22Rv1 (cell line): ENCODE measurements around the gene NOTCH1.

Experiments
- H3K27ac ChIP-seq: fragments of 450-650 bp; 2 replicates; pipeline ENCODE4 v1.5.1; 2017
- CTCF ChIP-seq: fragments of 450-650 bp; IDR thresholded peaks from 2 replicates; pipeline ENCODE4 v1.5.1; 2017; ENCODE audit warnings: mild to moderate bottlenecking
- ZFX ChIP-seq: fragments of 450-650 bp; IDR thresholded peaks from 2 replicates; pipeline ENCODE4 v1.6.1; 2017; ENCODE audit warnings: antibody characterized with exemption, borderline replicate concordance

Gene NOTCH1

GRCh38 chr9:136485049-136486045, 60.5 kb downstream of the NOTCH1 start:
- no peak for TF ChIP-seq ZFX
- peak; percentile 91 for TF ChIP-seq CTCF
- H3K27ac ChIP-seq: peak overlapping the region; percentile 97

DNA sequence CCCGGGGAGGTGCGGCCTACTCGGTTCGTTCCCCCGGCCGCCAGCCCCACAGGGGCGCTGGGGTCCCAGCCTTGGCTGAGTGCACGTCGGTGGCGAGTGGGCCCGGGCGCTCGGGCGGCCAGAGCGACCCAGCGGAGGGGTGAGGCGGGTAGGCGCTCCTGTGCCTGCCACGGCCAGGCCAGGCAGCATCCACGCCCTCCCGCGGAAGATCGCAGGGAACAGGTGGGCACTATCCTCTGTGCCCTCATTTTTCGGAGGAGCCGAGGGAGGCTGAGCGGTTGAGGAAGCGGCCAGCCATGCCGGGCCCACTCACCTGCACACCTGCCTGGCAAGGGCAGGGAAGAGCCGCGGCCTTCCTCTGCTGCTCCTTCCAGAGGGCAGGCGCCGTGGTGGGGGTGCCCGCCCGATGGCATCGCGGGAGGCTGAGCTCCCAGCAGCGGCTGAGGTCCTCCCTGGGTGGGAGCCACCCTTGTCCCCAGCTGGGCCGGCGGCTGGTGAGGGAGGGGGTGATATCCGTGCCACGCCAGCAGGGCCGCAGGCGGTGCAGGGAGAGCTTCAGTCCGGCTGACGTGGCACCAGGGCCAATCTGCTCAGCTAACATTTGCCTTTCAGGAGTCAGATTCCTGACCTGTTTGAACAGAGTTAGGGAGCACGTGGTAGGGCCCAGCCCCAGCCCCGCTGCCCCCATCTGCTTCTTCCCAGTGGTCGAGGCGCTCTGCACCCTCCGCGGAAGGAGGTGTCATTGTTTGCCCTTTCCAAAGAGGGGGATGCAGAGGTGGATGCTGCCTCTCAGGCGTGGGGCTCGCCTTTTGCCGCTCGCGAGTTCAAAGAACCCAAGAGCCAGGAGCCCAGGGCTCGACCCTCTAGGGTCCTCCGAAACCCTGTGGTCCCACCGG, 61.4 kb downstream of the NOTCH1 start:
- H3K27ac ChIP-seq: peak overlapping the region; percentile 97
- TF ChIP-seq CTCF (no peak), ZFX (no peak)

DNA sequence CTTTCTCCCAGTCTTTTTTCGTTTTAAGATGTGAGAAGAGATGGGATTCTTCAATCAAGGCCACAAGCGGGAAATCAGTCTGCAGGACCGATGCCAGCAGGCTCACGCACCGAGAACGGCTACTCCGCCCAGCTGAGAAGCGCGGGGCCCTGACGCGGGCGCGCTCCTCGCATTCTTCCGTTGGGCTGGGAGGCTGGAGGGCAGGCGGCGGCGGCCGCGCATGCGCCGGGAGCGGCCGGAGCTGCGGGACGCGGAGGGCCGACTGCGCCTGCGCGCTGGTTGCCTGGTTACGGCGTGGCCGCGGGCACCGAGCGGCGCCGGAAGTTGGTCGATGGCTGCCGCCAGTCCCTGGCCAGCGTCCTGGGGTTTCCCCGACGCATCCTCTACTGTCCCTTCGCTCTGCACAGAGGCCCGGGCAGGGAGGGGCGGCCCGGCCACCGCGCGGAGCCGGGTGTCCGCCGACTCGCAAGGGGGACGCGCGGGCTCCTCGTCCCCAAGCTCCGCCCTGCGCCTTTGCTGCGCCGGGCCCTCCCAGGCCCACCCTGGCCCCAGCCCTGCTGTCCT, 62.2 kb downstream of the NOTCH1 start:
- TF ChIP-seq CTCF (no peak), ZFX (no peak)
- H3K27ac ChIP-seq: peak overlapping the region; percentile 97

DNA sequence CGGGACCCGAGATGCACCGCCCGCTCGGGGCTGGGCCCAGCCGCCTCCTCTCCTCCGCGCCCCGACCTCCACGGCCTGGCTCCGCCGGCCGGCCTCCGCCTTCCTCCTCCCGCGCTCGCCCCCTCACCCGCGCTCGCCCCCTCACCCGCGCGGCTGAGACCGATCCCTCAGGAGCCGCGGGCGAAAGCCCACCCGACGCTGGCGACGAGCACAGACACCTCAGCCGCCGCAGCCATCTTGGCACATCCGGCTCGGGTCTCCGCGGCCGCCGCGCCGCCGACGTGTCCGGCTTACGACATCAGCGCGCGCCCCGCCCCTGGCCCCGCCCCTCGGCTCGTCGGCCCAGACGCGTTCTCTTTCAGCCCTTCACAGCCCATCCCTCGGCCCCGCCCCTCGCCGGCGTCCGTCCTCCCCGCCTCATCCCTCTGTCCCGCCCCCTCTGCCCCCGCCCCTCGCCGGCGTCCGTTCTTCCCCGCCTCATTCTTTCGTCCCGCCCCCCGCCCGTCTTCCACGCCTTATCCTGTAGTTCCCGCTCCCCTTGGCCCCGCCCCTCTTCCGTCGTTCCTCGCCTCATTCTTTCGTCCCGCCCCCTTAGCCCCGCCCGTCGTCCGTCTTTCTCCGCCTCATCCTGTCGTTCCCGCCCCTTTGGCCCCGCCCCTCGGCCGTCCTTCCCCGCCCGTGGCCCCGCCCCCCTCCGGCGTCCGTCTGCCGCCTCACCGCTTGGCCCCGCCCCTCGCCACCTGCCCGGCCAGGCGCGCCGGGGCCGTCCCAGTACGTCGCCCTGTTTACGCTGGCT, 62.9 kb downstream of the NOTCH1 start, which contains the start of gene SEC16A:
SEC16A (minus strand) TSS at position 248 of the 796 bp plus-strand sequence. CDS start 5,425 bp downstream, outside the sequence.
- peak within 1 kb of the TSS; percentile 97 for H3K27ac ChIP-seq
- TF ChIP-seq ZFX (no peak), CTCF (no peak)

GRCh38 chr9:136482046-136482792, 63.6 kb downstream of the NOTCH1 start:
- no peak for TF ChIP-seq ZFX
- H3K27ac ChIP-seq: peak overlapping the region; percentile 97

GRCh38 chr9:136481558-136481957, 64.3 kb downstream of the NOTCH1 start:
- TF ChIP-seq ZFX (no peak), CTCF (no peak)
- H3K27ac ChIP-seq: peak overlapping the region; percentile 97; the same call in 1 of the 2 replicates
